ENCODE data around the gene NAA30.

NAA30 gene

GRCh38 chr14:57400556-57401494, 10.4 kb downstream of the NAA30 start:
- no peak for DNase-seq

- DNase-seq = no peak
Measured at GRCh38 chr14:57401501-57401900, 11.1 kb downstream of the NAA30 start.

GRCh38 chr14:57402173-57402852, 11.9 kb downstream of the NAA30 start:
- no peak for DNase-seq

- DNase-seq = no peak
Measured at GRCh38 chr14:57403521-57403864, 13.1 kb downstream of the NAA30 start.

- no peak for DNase-seq
Measured at GRCh38 chr14:57405562-57405961, 15.2 kb downstream of the NAA30 start.

- no peak for DNase-seq
Measured at GRCh38 chr14:57408037-57408436, 17.7 kb downstream of the NAA30 start.

- DNase-seq = no peak
Measured at GRCh38 chr14:57408634-57409033, 18.2 kb downstream of the NAA30 start.

- DNase-seq = no peak
Measured at GRCh38 chr14:57412341-57412740, 22.0 kb downstream of the NAA30 start.

GRCh38 chr14:57413849-57414248, 23.5 kb downstream of the NAA30 start:
- DNase-seq = no peak

GRCh38 chr14:57417228-57417627, 26.8 kb downstream of the NAA30 start:
- no peak for DNase-seq

GRCh38 chr14:57418999-57419398, 28.6 kb downstream of the NAA30 start:
- no peak for DNase-seq

GRCh38 chr14:57420033-57420432, 29.6 kb downstream of the NAA30 start:
- no peak for DNase-seq

GRCh38 chr14:57420986-57421385, 30.6 kb downstream of the NAA30 start:
- DNase-seq = no peak

- DNase-seq = no peak
Measured at GRCh38 chr14:57435923-57436322, 45.5 kb downstream of the NAA30 start.

GRCh38 chr14:57461777-57462320, 71.5 kb downstream of the NAA30 start:
- no peak for DNase-seq

- DNase-seq = no peak
Measured at GRCh38 chr14:57462551-57462950, 72.2 kb downstream of the NAA30 start.

GRCh38 chr14:57464008-57464730, 73.8 kb downstream of the NAA30 start:
- no peak for DNase-seq

Measured in activated CD4-positive, alpha-beta T cell treated with anti-CD3 and anti-CD28 coated beads, Interleukin-2, amount 50 U/mL, for 1 hour (primary cell).